ENCODE data around the gene TIMM10B.

TIMM10B gene

GRCh38 chr11:6473451-6474412 is 7.6 kb upstream of the TIMM10B start, which contains the start of gene TRIM3:
Gene TRIM3 (minus strand): TSS chr11:6473941. CDS start chr11:6465695, 8,246 bp downstream.
- peaks cover 5% of the 10 kb centered on the region; the same call in 1 of the 2 replicates for H3K27me3 ChIP-seq (ENCODE audit: control insufficient read depth, insufficient read depth, low read length)
- peak within 1 kb of the TSS; percentile 68; the same call in 1 of the 2 replicates for H3K27ac ChIP-seq (ENCODE audit: low read depth, low read length)
- no peaks in the 10 kb centered on the region for H3K9me3 ChIP-seq (ENCODE audit: control insufficient read depth, insufficient read depth, low read depth, low read length)
- H3K4me3 ChIP-seq (ENCODE audit: low read depth, low read length): peak within 1 kb of the TSS; percentile 93
- H3K4me1 ChIP-seq (ENCODE audit: control insufficient read depth, insufficient read depth, low read length): peaks cover 27% of the 10 kb centered on the region
- peak within 1 kb of the TSS; percentile 71 for H3K9ac ChIP-seq (ENCODE audit: low read length)
- H3K36me3 ChIP-seq (ENCODE audit: control insufficient read depth, insufficient read depth, low read length): peaks cover 23% of the 10 kb centered on the region

- no peaks in the 10 kb centered on the region for H3K9me3 ChIP-seq (ENCODE audit: control insufficient read depth, insufficient read depth, low read depth, low read length)
- H3K27me3 ChIP-seq (ENCODE audit: control insufficient read depth, insufficient read depth, low read length): peaks cover 5% of the 10 kb centered on the region; the same call in 1 of the 2 replicates
- peaks cover 22% of the 10 kb centered on the region for H3K4me1 ChIP-seq (ENCODE audit: control insufficient read depth, insufficient read depth, low read length)
- peak overlapping the region; percentile 68; the same call in 1 of the 2 replicates for H3K27ac ChIP-seq (ENCODE audit: low read depth, low read length)
- peaks cover 30% of the 10 kb centered on the region for H3K36me3 ChIP-seq (ENCODE audit: control insufficient read depth, insufficient read depth, low read length)
- peak overlapping the region; percentile 66 for H3K9ac ChIP-seq (ENCODE audit: low read length)
- H3K4me3 ChIP-seq (ENCODE audit: low read depth, low read length): peak overlapping the region; percentile 78
Observed at GRCh38 chr11:6474413-6474792, 6.9 kb upstream of the TIMM10B start.

GRCh38 chr11:6474806-6475500 is 6.3 kb upstream of the TIMM10B start:
- Histone ChIP-seq H3K36me3 (ENCODE audit: control insufficient read depth, insufficient read depth, low read length) (peaks cover 33% of the 10 kb centered on the region), H3K4me3 (ENCODE audit: low read depth, low read length) (peak overlapping the region; percentile 78), H3K9ac (ENCODE audit: low read length) (no peak overlapping the region), H3K27ac (ENCODE audit: low read depth, low read length) (no peak overlapping the region), H3K9me3 (ENCODE audit: control insufficient read depth, insufficient read depth, low read depth, low read length) (no peaks in the 10 kb centered on the region), H3K27me3 (ENCODE audit: control insufficient read depth, insufficient read depth, low read length) (peaks cover 5% of the 10 kb centered on the region; the same call in 1 of the 2 replicates), H3K4me1 (ENCODE audit: control insufficient read depth, insufficient read depth, low read length) (peaks cover 19% of the 10 kb centered on the region)

GRCh38 chr11:6475936-6476335 is 5.4 kb upstream of the TIMM10B start:
- Histone ChIP-seq H3K4me3 (ENCODE audit: low read depth, low read length) (no peak overlapping the region), H3K4me1 (ENCODE audit: control insufficient read depth, insufficient read depth, low read length) (peaks cover 26% of the 10 kb centered on the region), H3K9ac (ENCODE audit: low read length) (no peak overlapping the region), H3K27ac (ENCODE audit: low read depth, low read length) (no peak overlapping the region), H3K27me3 (ENCODE audit: control insufficient read depth, insufficient read depth, low read length) (peaks cover 5% of the 10 kb centered on the region; the same call in 1 of the 2 replicates), H3K9me3 (ENCODE audit: control insufficient read depth, insufficient read depth, low read depth, low read length) (no peaks in the 10 kb centered on the region), H3K36me3 (ENCODE audit: control insufficient read depth, insufficient read depth, low read length) (peaks cover 33% of the 10 kb centered on the region)

GRCh38 chr11:6476571-6476970 is 4.7 kb upstream of the TIMM10B start:
- no peak overlapping the region for H3K27ac ChIP-seq (ENCODE audit: low read depth, low read length)

GRCh38 chr11:6480299-6480914 is 894 bp upstream of the TIMM10B start:
- Histone ChIP-seq H3K9me3 (ENCODE audit: control insufficient read depth, insufficient read depth, low read depth, low read length) (no peaks in the 10 kb centered on the region), H3K27ac (ENCODE audit: low read depth, low read length) (peak overlapping the region; percentile 86), H3K4me1 (ENCODE audit: control insufficient read depth, insufficient read depth, low read length) (peaks cover 15% of the 10 kb centered on the region), H3K4me3 (ENCODE audit: low read depth, low read length) (peak overlapping the region; percentile 97), H3K36me3 (ENCODE audit: control insufficient read depth, insufficient read depth, low read length) (peaks cover 69% of the 10 kb centered on the region), H3K27me3 (ENCODE audit: control insufficient read depth, insufficient read depth, low read length) (no peaks in the 10 kb centered on the region), H3K9ac (ENCODE audit: low read length) (peak overlapping the region; percentile 92)

More at GRCh38 chr11:6476571-6476970, 4.7 kb upstream of the TIMM10B start:
- Histone ChIP-seq H3K9ac (ENCODE audit: low read length) (no peak overlapping the region), H3K4me3 (ENCODE audit: low read depth, low read length) (no peak overlapping the region), H3K27me3 (ENCODE audit: control insufficient read depth, insufficient read depth, low read length) (peaks cover 5% of the 10 kb centered on the region; the same call in 1 of the 2 replicates), H3K9me3 (ENCODE audit: control insufficient read depth, insufficient read depth, low read depth, low read length) (no peaks in the 10 kb centered on the region), H3K36me3 (ENCODE audit: control insufficient read depth, insufficient read depth, low read length) (peaks cover 34% of the 10 kb centered on the region), H3K4me1 (ENCODE audit: control insufficient read depth, insufficient read depth, low read length) (peaks cover 26% of the 10 kb centered on the region)

- peak overlapping the region; percentile 86 for H3K27ac ChIP-seq (ENCODE audit: low read depth, low read length)
- H3K9ac ChIP-seq (ENCODE audit: low read length): peak overlapping the region; percentile 92
- H3K4me3 ChIP-seq (ENCODE audit: low read depth, low read length): peak overlapping the region; percentile 97
- no peaks in the 10 kb centered on the region for H3K27me3 ChIP-seq (ENCODE audit: control insufficient read depth, insufficient read depth, low read length)
- peaks cover 79% of the 10 kb centered on the region for H3K36me3 ChIP-seq (ENCODE audit: control insufficient read depth, insufficient read depth, low read length)
- peaks cover 14% of the 10 kb centered on the region for H3K4me1 ChIP-seq (ENCODE audit: control insufficient read depth, insufficient read depth, low read length)
- no peaks in the 10 kb centered on the region for H3K9me3 ChIP-seq (ENCODE audit: control insufficient read depth, insufficient read depth, low read depth, low read length)
Observed at GRCh38 chr11:6481924-6482275, 599 bp downstream of the TIMM10B start.

- Histone ChIP-seq H3K4me3 (ENCODE audit: low read depth, low read length) (peak overlapping the region; percentile 97), H3K36me3 (ENCODE audit: control insufficient read depth, insufficient read depth, low read length) (peaks cover 79% of the 10 kb centered on the region), H3K27me3 (ENCODE audit: control insufficient read depth, insufficient read depth, low read length) (no peaks in the 10 kb centered on the region), H3K4me1 (ENCODE audit: control insufficient read depth, insufficient read depth, low read length) (peaks cover 14% of the 10 kb centered on the region), H3K9ac (ENCODE audit: low read length) (peak overlapping the region; percentile 92), H3K27ac (ENCODE audit: low read depth, low read length) (no peak overlapping the region), H3K9me3 (ENCODE audit: control insufficient read depth, insufficient read depth, low read depth, low read length) (no peaks in the 10 kb centered on the region)
Observed at GRCh38 chr11:6482441-6482840, 1.1 kb downstream of the TIMM10B start.

GRCh38 chr11:6483015-6483414 is 1.7 kb downstream of the TIMM10B start:
- Histone ChIP-seq H3K27me3 (ENCODE audit: control insufficient read depth, insufficient read depth, low read length) (no peaks in the 10 kb centered on the region), H3K9ac (ENCODE audit: low read length) (no peak overlapping the region), H3K4me3 (ENCODE audit: low read depth, low read length) (no peak overlapping the region), H3K27ac (ENCODE audit: low read depth, low read length) (no peak overlapping the region), H3K9me3 (ENCODE audit: control insufficient read depth, insufficient read depth, low read depth, low read length) (no peaks in the 10 kb centered on the region), H3K4me1 (ENCODE audit: control insufficient read depth, insufficient read depth, low read length) (peaks cover 14% of the 10 kb centered on the region), H3K36me3 (ENCODE audit: control insufficient read depth, insufficient read depth, low read length) (peaks cover 78% of the 10 kb centered on the region)

GRCh38 chr11:6485661-6486060 is 4.4 kb downstream of the TIMM10B start:
- Histone ChIP-seq H3K4me1 (ENCODE audit: control insufficient read depth, insufficient read depth, low read length) (peaks cover 6% of the 10 kb centered on the region), H3K36me3 (ENCODE audit: control insufficient read depth, insufficient read depth, low read length) (peaks cover 77% of the 10 kb centered on the region)

More at GRCh38 chr11:6485661-6486060, 4.4 kb downstream of the TIMM10B start:
- no peak overlapping the region for H3K27ac ChIP-seq (ENCODE audit: low read depth, low read length)
- no peaks in the 10 kb centered on the region for H3K9me3 ChIP-seq (ENCODE audit: control insufficient read depth, insufficient read depth, low read depth, low read length)
- no peak overlapping the region for H3K9ac ChIP-seq (ENCODE audit: low read length)
- no peaks in the 10 kb centered on the region for H3K27me3 ChIP-seq (ENCODE audit: control insufficient read depth, insufficient read depth, low read length)
- no peak overlapping the region for H3K4me3 ChIP-seq (ENCODE audit: low read depth, low read length)
